Measurements from ENCODE around the gene NUBP1. TPM values are rescaled to one million over a fixed set of nuclear protein-coding genes. Genes with fewer than 3 reads are reported as not detected.
"Not testable (repeated sequence)": the region's sequence is repeated elsewhere in the genome, so short reads cannot be mapped to it uniquely, and the experiment has no call there.

Gene NUBP1
- total RNA-seq, 1 donor from 2014 or later = 33.7 TPM

DNA sequence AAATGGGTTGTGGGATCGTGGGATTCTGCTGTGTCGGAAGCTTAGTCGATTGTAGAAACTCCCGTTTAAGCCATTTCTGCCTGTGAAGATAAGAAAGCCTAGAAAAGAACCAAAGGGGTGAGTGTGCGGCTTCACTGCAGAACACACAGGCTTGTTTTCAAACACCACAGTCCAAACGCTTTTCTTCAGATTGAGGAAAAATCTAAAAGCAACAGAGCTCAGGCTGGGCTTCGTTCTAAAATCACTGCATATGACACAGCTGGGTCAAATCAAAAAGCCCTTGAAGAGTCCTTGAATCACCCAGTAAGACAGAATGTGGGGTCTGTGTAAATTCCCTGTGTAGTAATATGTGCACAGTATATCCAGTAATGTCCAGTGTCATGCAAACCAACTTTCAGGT lies 25.7 kb downstream of the NUBP1 start:
- H3K9me3 ChIP-seq = no peaks in the 10 kb centered on the region
- peaks cover 37% of the 10 kb centered on the region for H3K36me3 ChIP-seq
- no peaks in the 10 kb centered on the region for H3K27me3 ChIP-seq
- ATAC-seq = no peak
- no peak for DNase-seq
- H3K4me3 ChIP-seq = no peak overlapping the region
- TF ChIP-seq CTCF (IDR thresholded peaks at IDR 0.05) = no peak
- H3K27ac ChIP-seq = no peak overlapping the region
- intact Hi-C loops (cut with DNase I) = loop anchor here (10.0 kb wide), 1 partner anchor 145 kb away; no protein-coding TSS in a partner anchor
- H3K4me1 ChIP-seq = no peaks in the 10 kb centered on the region

- TF ChIP-seq CTCF (IDR thresholded peaks at IDR 0.05) = no peak
- ATAC-seq (peak; percentile 66), DNase-seq (no peak)
- peaks cover 25% of the 10 kb centered on the region for H3K36me3 ChIP-seq
- intact Hi-C loops (cut with DNase I) = no loop called here
- no peaks in the 10 kb centered on the region for H3K4me1 ChIP-seq
- no peak overlapping the region for H3K4me3 ChIP-seq
- no peak overlapping the region for H3K27ac ChIP-seq
- H3K9me3 ChIP-seq = no peaks in the 10 kb centered on the region
- H3K27me3 ChIP-seq = no peaks in the 10 kb centered on the region
Observed at GRCh38 chr16:10770907-10771306, 27.3 kb downstream of the NUBP1 start.

GRCh38 chr16:10776280-10776679 lies 32.6 kb downstream of the NUBP1 start:
- H3K4me1 ChIP-seq = no peaks in the 10 kb centered on the region
- TF ChIP-seq CTCF (IDR thresholded peaks at IDR 0.05) = no peak
- ATAC-seq (no peak), DNase-seq (no peak)
- no peaks in the 10 kb centered on the region for H3K27me3 ChIP-seq
- no peaks in the 10 kb centered on the region for H3K36me3 ChIP-seq
- H3K27ac ChIP-seq = no peak overlapping the region
- no peaks in the 10 kb centered on the region for H3K9me3 ChIP-seq
- H3K4me3 ChIP-seq = no peak overlapping the region
- intact Hi-C loops (cut with DNase I) = no loop called here

- ATAC-seq; H3K27ac ChIP-seq; H3K4me1 ChIP-seq; intact Hi-C loops (cut with DNase I); H3K4me3 ChIP-seq; H3K36me3 ChIP-seq; DNase-seq; H3K27me3 ChIP-seq; H3K9me3 ChIP-seq: not testable (repeated sequence)
Observed at GRCh38 chr16:10776923-10777322, 33.3 kb downstream of the NUBP1 start.

- no peak for TF ChIP-seq CTCF (IDR thresholded peaks at IDR 0.05)
- no peaks in the 10 kb centered on the region for H3K4me1 ChIP-seq
- H3K4me3 ChIP-seq = no peak overlapping the region
- DNase-seq = no peak
- no peaks in the 10 kb centered on the region for H3K9me3 ChIP-seq
- H3K27me3 ChIP-seq = no peaks in the 10 kb centered on the region
- H3K36me3 ChIP-seq = no peaks in the 10 kb centered on the region
- no peak for ATAC-seq
- no peak overlapping the region for H3K27ac ChIP-seq
- intact Hi-C loops (cut with DNase I) = no loop called here
Observed at GRCh38 chr16:10777356-10777755, 33.7 kb downstream of the NUBP1 start.

- DNase-seq; H3K36me3 ChIP-seq; H3K9me3 ChIP-seq; intact Hi-C loops (cut with DNase I); H3K4me1 ChIP-seq; ATAC-seq; H3K4me3 ChIP-seq; H3K27me3 ChIP-seq; H3K27ac ChIP-seq: not testable (repeated sequence)
Observed at GRCh38 chr16:10779908-10780307, 36.3 kb downstream of the NUBP1 start.

DNA sequence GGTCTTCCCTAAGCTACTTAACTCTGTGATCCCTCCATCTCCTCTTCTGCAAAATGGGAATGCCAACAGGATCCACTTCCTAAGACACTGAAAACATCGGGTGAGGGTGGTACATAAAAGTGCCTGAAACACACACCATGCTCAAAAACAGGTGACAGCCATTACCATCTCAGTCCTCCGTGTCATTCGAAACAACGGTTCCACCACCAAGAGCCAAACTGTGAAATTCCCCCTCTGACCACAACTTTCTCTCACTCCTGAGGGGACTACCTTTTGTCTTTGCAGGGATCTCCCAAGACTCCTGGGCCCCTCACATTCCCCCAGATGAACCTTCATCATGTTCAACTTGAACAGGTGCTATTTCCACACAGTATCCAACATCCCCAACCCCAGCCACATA lies 37.0 kb downstream of the NUBP1 start:
- no peak overlapping the region for H3K27ac ChIP-seq
- no peaks in the 10 kb centered on the region for H3K27me3 ChIP-seq
- intact Hi-C loops (cut with DNase I) = no loop called here
- H3K9me3 ChIP-seq = no peaks in the 10 kb centered on the region
- DNase-seq (no peak), ATAC-seq (no peak)
- TF ChIP-seq CTCF (IDR thresholded peaks at IDR 0.05) = no peak
- H3K4me3 ChIP-seq = no peak overlapping the region
- H3K4me1 ChIP-seq = no peaks in the 10 kb centered on the region
- H3K36me3 ChIP-seq = no peaks in the 10 kb centered on the region
